GOT3 (cell line): Measurements from ENCODE around the gene TLNRD1.
A peak's percentile ranks its signal among the peaks of the same experiment; 100 is the strongest.
"Not testable (repeated sequence)": the region's sequence is repeated elsewhere in the genome, so short reads cannot be mapped to it uniquely, and the experiment has no call there.

Experiments used
- DNase-seq: peaks from one replicate; lab custom pipeline; 2025; ENCODE audit warnings: mixed read lengths; lab: John Stamatoyannopoulos, UW

The TLNRD1 gene

GRCh38 chr15:81000624-81001151 is at the start of gene TLNRD1:
Gene TLNRD1, plus strand, starts transcription at chr15:81000923. Its CDS starts 1,349 bp downstream, at chr15:81002272.
- DNase-seq = peak; percentile 43

- no peak for DNase-seq
These were observed 48.8 kb upstream of the TLNRD1 start for GRCh38 chr15:80951941-80952340.

GRCh38 chr15:80953001-80953952 is 47.4 kb upstream of the TLNRD1 start:
- no peak for DNase-seq

GRCh38 chr15:80953953-80954778 is 46.6 kb upstream of the TLNRD1 start:
- DNase-seq = no peak

GRCh38 chr15:80955571-80956452 is 44.9 kb upstream of the TLNRD1 start:
- not testable (repeated sequence) for DNase-seq

- DNase-seq = no peak
These were observed 43.2 kb upstream of the TLNRD1 start for GRCh38 chr15:80957556-80957955.

- no peak for DNase-seq
These were observed 42.7 kb upstream of the TLNRD1 start for GRCh38 chr15:80957976-80958375.

- DNase-seq = no peak
These were observed 41.8 kb upstream of the TLNRD1 start for GRCh38 chr15:80958818-80959495.

GRCh38 chr15:80965454-80965853 is 35.3 kb upstream of the TLNRD1 start:
- not testable (repeated sequence) for DNase-seq

- DNase-seq = no peak
These were observed 34.1 kb upstream of the TLNRD1 start for GRCh38 chr15:80966431-80967197.

GRCh38 chr15:80967451-80967850 is 33.3 kb upstream of the TLNRD1 start:
- DNase-seq = no peak

GRCh38 chr15:80967991-80968510 is 32.7 kb upstream of the TLNRD1 start:
- no peak for DNase-seq

- no peak for DNase-seq
These were observed 31.4 kb upstream of the TLNRD1 start for GRCh38 chr15:80969316-80969715.

- DNase-seq = no peak
These were observed 30.6 kb upstream of the TLNRD1 start for GRCh38 chr15:80970018-80970657.

- no peak for DNase-seq
These were observed 30.1 kb upstream of the TLNRD1 start for GRCh38 chr15:80970658-80971057.

- no peak for DNase-seq
These were observed 29.6 kb upstream of the TLNRD1 start for GRCh38 chr15:80971143-80971542.

GRCh38 chr15:80972276-80972675 is 28.4 kb upstream of the TLNRD1 start:
- no peak for DNase-seq

- DNase-seq = no peak
These were observed 25.8 kb upstream of the TLNRD1 start for GRCh38 chr15:80974914-80975313.

- DNase-seq = no peak
These were observed 23.9 kb upstream of the TLNRD1 start for GRCh38 chr15:80976851-80977250.
